Hematopoietic multipotent progenitor cell treated with erythropoietin and hydrocortisone succinate and interleukin-3 and kit ligand, for 17 days (in vitro differentiated cells): ENCODE data around the gene CYTIP.

Experiments used
- DNase-seq: peaks from one replicate; pipeline ENCODE4 v3.0.0-alpha.2; 2015; ENCODE audit warnings: low spot score

Gene CYTIP

GRCh38 chr2:157443795-157444640, at the start of gene CYTIP:
Gene CYTIP (minus strand): TSS chr2:157444089. CDS start chr2:157444020, 69 bp downstream.
- no peak for DNase-seq

DNA sequence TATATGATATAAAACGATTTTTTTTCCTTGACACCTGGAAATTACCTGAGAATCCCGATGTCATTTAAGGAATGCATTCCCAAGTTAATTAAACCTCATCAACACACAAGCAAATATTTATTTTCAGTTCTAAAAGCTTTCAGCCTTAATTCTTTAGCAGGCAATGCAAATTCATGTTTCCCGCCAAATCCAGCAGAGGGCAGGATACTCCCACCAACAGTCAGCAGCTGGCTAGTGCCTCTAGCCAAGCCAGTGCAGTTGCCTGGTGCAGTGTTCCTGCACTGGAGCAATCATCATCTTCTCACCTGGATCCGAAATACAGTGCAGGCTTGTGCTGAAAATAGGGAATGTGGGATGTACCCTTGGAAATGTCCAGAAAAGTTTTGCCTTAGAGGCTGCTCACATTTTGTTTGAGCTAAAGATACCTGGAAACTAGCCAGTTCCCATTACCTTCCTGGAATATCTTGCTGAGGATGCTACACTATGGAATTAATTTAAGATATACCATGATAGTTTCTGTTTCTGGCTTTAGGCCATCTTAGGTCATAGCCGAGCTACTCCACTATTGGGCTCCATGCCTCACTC, 48.4 kb upstream of the CYTIP start:
- no peak for DNase-seq

GRCh38 chr2:157489983-157490382, 46.1 kb upstream of the CYTIP start:
- no peak for DNase-seq

DNA sequence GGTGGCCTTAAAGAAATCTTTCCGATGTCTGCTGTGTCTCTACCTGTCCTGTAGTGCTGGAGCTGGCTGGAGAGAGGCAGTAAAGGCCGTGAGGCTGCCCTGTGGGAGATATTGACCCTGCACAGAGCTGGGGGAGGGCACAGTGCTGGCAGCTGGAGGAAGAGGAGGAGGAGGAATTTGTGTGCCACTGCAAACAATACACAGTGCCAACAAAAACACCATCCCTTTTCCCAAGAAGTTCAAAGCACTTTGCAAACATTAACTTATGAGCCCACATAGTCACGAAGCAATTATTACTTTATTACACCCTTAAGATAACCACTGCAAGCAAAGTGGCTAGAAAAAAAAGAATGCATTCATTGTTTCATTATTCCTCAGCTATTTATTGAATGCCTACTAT, 45.0 kb upstream of the CYTIP start:
- DNase-seq = no peak

DNA sequence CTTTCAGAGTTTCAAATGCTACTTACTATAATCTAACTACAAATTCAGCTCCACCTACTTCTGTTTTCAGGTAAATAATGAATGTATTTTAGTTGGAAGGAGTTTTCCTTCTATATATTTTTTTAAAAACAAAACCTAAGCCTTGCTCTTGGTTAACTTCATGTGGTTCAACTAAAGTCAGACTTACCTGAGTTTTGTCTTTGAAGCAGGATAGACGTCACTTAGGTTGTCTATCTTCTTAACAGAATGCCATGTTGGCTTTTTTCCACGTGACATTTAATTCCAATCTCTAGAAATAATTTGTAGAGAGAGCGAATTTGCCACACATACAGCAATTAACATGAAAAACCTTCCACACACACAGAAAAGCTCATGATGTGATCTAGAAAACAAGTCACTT, 43.9 kb upstream of the CYTIP start:
- DNase-seq = no peak

GRCh38 chr2:157487271-157487610, 43.4 kb upstream of the CYTIP start:
- no peak for DNase-seq

GRCh38 chr2:157486596-157487270, 42.8 kb upstream of the CYTIP start:
- no peak for DNase-seq

- DNase-seq = no peak
Observed at GRCh38 chr2:157480182-157480961, 36.5 kb upstream of the CYTIP start.

GRCh38 chr2:157479081-157480027, 35.5 kb upstream of the CYTIP start:
- DNase-seq = no peak

- DNase-seq = no peak
Observed at GRCh38 chr2:157477919-157478318, 34.0 kb upstream of the CYTIP start.

- DNase-seq = no peak
Observed at GRCh38 chr2:157476953-157477709, 33.2 kb upstream of the CYTIP start.

GRCh38 chr2:157475722-157476390, 32.0 kb upstream of the CYTIP start:
- no peak for DNase-seq

GRCh38 chr2:157473581-157473980, 29.7 kb upstream of the CYTIP start:
- no peak for DNase-seq

DNA sequence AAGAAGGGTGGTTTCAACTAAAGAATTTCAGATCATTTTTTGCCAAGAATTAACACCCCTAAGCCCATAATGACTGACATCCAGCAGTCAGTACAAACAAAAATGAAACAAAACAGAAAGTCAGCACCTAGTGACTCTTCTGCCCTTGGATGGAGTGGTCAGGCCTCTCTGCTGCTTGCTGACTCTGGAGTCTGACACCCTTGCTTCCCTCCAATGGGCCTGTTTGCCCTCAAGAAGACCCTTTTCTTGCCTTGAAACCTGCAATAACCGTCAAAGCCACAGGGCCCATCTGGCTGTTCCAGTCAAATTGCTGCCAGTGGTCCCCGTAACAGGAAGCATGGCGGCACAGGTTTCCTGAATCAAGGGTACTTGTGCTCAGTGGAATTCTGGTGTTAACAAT, 27.2 kb upstream of the CYTIP start:
- DNase-seq = no peak

- DNase-seq = no peak
Observed at GRCh38 chr2:157470321-157470720, 26.4 kb upstream of the CYTIP start.

DNA sequence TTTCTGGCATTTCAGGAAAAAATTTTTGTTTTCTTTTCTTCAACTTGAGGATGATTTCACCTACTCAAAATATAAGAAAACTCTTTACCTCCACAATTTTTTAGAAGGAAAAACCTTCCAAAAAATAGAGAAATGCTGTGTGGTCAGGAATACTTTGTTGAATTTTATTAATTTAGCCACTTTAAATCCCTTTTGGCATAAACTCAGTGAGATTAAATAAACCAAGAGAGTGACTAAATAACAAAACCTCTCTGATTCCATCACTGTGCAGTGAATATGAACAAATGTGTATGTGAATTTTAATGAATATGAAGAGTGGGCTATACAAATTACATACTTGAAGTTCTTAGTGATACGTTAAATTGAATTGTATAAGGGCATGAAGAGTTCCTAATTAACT, 25.8 kb upstream of the CYTIP start:
- DNase-seq = no peak

- DNase-seq = no peak
Observed at GRCh38 chr2:157468931-157469708, 25.2 kb upstream of the CYTIP start.

GRCh38 chr2:157466764-157467163, 22.9 kb upstream of the CYTIP start:
- DNase-seq = no peak

- no peak for DNase-seq
Observed at GRCh38 chr2:157465554-157465953, 21.7 kb upstream of the CYTIP start.
